Mesenteric fat pad (tissue), 1 donor: ENCODE data around the gene SLC6A11. TPM values are rescaled to one million over a fixed set of nuclear protein-coding genes. Genes with fewer than 3 reads are reported as not detected.
A peak's percentile ranks its signal among the peaks of the same experiment; 100 is the strongest.

Experiments used
- DNase-seq: peaks from one replicate; pipeline ENCODE4 v3.0.0-alpha.2; 2020; ENCODE audit warnings: low spot score
- total RNA-seq: library from RNA; stranded (reverse); fragmentation: NEBNext Ultra II Directional; extraction: Animal tissue kit (Norgen Biotek cat#: 25700); gene quantifications from one replicate; pipeline ENCODE4 v1.2.1, GENCODE V29; 2021
- donor health status: DM: yes; HTN: yes; CAD: no.

Gene SLC6A11
- total RNA-seq, 1 donor from 2014 or later: not detected

GRCh38 chr3:10883478-10884234 is 67.6 kb downstream of the SLC6A11 start:
- no peak for DNase-seq

- DNase-seq: no peak
These were observed 71.0 kb downstream of the SLC6A11 start for GRCh38 chr3:10887015-10887414.

- DNase-seq: no peak
These were observed 72.6 kb downstream of the SLC6A11 start for GRCh38 chr3:10888518-10889090.

GRCh38 chr3:10889206-10889960 is 73.4 kb downstream of the SLC6A11 start:
- no peak for DNase-seq

- DNase-seq: no peak
These were observed 74.6 kb downstream of the SLC6A11 start for GRCh38 chr3:10890665-10891064.

GRCh38 chr3:10892622-10893021 is 76.6 kb downstream of the SLC6A11 start:
- DNase-seq: no peak

GRCh38 chr3:10901296-10901945 is 85.4 kb downstream of the SLC6A11 start:
- no peak for DNase-seq

- no peak for DNase-seq
These were observed 91.2 kb downstream of the SLC6A11 start for GRCh38 chr3:10907262-10907661.

GRCh38 chr3:10910367-10910766 is 94.3 kb downstream of the SLC6A11 start:
- DNase-seq: no peak

GRCh38 chr3:10911350-10912002 is 95.4 kb downstream of the SLC6A11 start:
- DNase-seq: no peak

GRCh38 chr3:10912786-10913185 is 96.8 kb downstream of the SLC6A11 start:
- DNase-seq: no peak

- DNase-seq: no peak
These were observed 99.3 kb downstream of the SLC6A11 start for GRCh38 chr3:10915376-10915775.

- no peak for DNase-seq
These were observed 101.1 kb downstream of the SLC6A11 start for GRCh38 chr3:10917176-10917575.

GRCh38 chr3:10918011-10918410 is 102.0 kb downstream of the SLC6A11 start:
- no peak for DNase-seq

- DNase-seq: no peak
These were observed 103.6 kb downstream of the SLC6A11 start for GRCh38 chr3:10919636-10920035.

- peak; percentile 84 for DNase-seq
These were observed 109.6 kb downstream of the SLC6A11 start for GRCh38 chr3:10925436-10926255.

GRCh38 chr3:10926256-10926810 is 110.3 kb downstream of the SLC6A11 start:
- peak; percentile 73 for DNase-seq

- DNase-seq: peak; percentile 83
These were observed 110.9 kb downstream of the SLC6A11 start for GRCh38 chr3:10926811-10927521.

- DNase-seq: peak; percentile 68
These were observed 111.5 kb downstream of the SLC6A11 start for GRCh38 chr3:10927551-10927950.
